ENCODE measurements around the gene LRRC23. TPM values are rescaled to one million over a fixed set of nuclear protein-coding genes. Genes with fewer than 3 reads are reported as not detected.

LRRC23 gene
- total and polyA plus RNA-seq, 9 of the 15 experiments (the other 6 are each of a cell fraction or from before 2014, with no cell fraction given), result 2.2 to 7.0 (median 3.0) TPM

DNA sequence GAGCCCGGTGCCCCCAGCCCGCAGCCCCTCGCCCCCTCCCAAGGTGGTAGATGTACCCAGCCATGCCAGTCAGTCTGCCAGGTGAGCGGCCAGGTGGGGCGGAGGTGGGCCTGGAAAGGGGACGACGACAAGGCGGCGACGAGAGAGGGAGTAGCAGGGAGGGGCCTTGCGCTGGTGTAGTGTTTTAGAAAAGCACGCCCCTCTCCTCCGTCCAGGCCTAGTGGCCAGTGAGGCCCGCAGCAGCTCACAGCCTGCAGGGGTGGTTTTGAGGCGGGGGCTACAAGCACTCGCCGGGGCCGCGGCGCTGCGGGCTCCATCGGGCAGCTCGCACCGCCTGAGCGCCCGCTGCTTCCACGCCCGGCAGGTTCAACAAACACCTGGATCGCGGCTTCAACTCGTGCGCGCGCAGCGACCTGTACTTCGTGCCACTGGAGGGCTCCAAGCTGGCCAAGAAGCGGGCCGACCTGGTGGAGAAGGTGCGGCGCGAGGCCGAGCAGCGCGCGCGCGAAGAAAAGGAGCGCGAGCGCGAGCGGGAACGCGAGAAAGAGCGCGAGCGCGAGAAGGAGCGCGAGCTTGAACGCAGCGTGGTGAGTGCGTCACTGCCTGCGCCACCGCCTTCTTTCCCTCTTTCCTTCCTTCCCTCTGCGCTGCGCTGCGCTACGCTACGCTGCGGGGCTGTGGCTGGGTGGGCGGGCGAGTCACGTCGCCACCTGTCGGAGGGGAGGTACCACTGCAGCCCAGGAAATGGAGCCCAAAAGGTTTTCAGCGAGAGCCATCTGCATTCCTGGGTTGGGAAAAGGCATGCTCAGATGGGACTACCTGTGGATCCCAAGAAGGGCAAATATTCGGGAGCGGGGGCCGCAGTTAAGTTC lies 33.1 kb downstream of the LRRC23 start (continued):
- TF ChIP-seq ZNF398 (CRISPR knock-in tag; IDR thresholded peaks at IDR 0.05) (no peak), HDAC6 (IDR thresholded peaks at IDR 0.05; ENCODE audit: low read depth, low read length) (no peak), ZFPM2 (CRISPR knock-in tag; IDR thresholded peaks at IDR 0.05) (no peak), HNRNPLL (IDR thresholded peaks at IDR 0.05; ENCODE audit: low read depth, low read length, poor library complexity, severe bottlenecking) (peak; percentile 95), ZNF3 (CRISPR knock-in tag; IDR thresholded peaks at IDR 0.05) (no peak), HIVEP1 (CRISPR knock-in tag; IDR thresholded peaks at IDR 0.05) (no peak), ZNF511 (CRISPR knock-in tag; IDR thresholded peaks at IDR 0.05) (peak; percentile 88; the same call in 1 of the 2 replicates), TCF7L2 (IDR thresholded peaks at IDR 0.05; ENCODE audit: low read depth, low read length) (no peak), DIDO1 (tag; IDR thresholded peaks at IDR 0.05; ENCODE audit: low read depth) (no peak), TOE1 (IDR thresholded peaks at IDR 0.05; ENCODE audit: borderline replicate concordance) (peak; percentile 66; the same call in 1 of the 2 replicates), TOE1 (CRISPR knock-in tag; IDR thresholded peaks at IDR 0.05; ENCODE audit: borderline replicate concordance, low read depth) (0 out of 2 replicates have a peak, but pooled peaks have one; percentile 42), FOXJ3 (CRISPR knock-in tag; IDR thresholded peaks at IDR 0.05) (no peak), SAP30 (IDR thresholded peaks at IDR 0.05; ENCODE audit: borderline replicate concordance, insufficient read depth, low read depth, low read length, poor library complexity, severe bottlenecking) (no peak), CC2D1A (IDR thresholded peaks at IDR 0.05) (0 out of 2 replicates have a peak, but pooled peaks have one; percentile 18), RUNX1 (IDR thresholded peaks at IDR 0.05; ENCODE audit: low read depth) (no peak), BCOR (IDR thresholded peaks at IDR 0.05) (no peak), ZBTB34 (CRISPR knock-in tag; IDR thresholded peaks at IDR 0.05) (no peak), ZNF354B (CRISPR knock-in tag; IDR thresholded peaks at IDR 0.05) (no peak), ILK (tag; IDR thresholded peaks at IDR 0.05; ENCODE audit: borderline replicate concordance, low read depth) (no peak), CXXC5 (CRISPR knock-in tag; IDR thresholded peaks at IDR 0.05) (peak; percentile 97), RBFOX2 (IDR thresholded peaks at IDR 0.05; ENCODE audit: low read depth, low read length) (peak; percentile 91), NONO (IDR thresholded peaks at IDR 0.05; ENCODE audit: low read depth in 2 of 2, low read length in 1 of 2) (no peak), ZFX (CRISPR knock-in tag; IDR thresholded peaks at IDR 0.05) (peak; percentile 76)
- TF ChIP-seq, protein P1, sequence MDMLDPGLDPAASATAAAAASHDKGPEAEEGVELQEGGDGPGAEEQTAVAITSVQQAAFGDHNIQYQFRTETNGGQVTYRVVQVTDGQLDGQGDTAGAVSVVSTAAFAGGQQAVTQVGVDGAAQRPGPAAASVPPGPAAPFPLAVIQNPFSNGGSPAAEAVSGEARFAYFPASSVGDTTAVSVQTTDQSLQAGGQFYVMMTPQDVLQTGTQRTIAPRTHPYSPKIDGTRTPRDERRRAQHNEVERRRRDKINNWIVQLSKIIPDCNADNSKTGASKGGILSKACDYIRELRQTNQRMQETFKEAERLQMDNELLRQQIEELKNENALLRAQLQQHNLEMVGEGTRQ (CRISPR knock-in tag; IDR thresholded peaks at IDR 0.05), result no peak
